ENCODE data around the gene APP.

Gene APP

DNA sequence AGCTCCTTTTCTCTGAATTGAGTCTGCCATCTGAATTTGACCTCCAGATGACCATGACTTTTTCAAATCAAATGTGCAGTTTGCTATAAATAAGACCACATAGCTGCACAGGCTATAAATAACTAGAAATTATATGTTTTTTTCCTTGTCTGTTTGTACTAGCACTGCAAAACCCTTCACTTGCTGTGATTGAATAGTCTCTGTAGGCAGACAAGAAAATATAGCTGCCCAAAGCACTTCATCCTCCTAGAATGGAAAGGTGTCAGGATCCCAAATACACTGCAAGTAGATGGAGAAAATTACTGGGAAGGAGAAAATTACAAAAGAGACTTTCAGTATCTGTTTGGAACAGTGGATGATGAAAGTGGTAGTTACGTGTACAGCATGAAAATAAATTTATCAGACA, 175.8 kb downstream of the APP start:
- in situ Hi-C loops (cut with MboI; ENCODE audit: low sequenced_read_pairs, unreplicated experiment) = no loop called here
- TF ChIP-seq, protein P1, sequence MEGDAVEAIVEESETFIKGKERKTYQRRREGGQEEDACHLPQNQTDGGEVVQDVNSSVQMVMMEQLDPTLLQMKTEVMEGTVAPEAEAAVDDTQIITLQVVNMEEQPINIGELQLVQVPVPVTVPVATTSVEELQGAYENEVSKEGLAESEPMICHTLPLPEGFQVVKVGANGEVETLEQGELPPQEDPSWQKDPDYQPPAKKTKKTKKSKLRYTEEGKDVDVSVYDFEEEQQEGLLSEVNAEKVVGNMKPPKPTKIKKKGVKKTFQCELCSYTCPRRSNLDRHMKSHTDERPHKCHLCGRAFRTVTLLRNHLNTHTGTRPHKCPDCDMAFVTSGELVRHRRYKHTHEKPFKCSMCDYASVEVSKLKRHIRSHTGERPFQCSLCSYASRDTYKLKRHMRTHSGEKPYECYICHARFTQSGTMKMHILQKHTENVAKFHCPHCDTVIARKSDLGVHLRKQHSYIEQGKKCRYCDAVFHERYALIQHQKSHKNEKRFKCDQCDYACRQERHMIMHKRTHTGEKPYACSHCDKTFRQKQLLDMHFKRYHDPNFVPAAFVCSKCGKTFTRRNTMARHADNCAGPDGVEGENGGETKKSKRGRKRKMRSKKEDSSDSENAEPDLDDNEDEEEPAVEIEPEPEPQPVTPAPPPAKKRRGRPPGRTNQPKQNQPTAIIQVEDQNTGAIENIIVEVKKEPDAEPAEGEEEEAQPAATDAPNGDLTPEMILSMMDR (IDR thresholded peaks at IDR 0.05; ENCODE audit: borderline replicate concordance, control extremely low read depth, extremely low read depth, insufficient read depth, missing control alignments) = no peak
- no peak for DNase-seq (ENCODE audit: low spot score)

DNA sequence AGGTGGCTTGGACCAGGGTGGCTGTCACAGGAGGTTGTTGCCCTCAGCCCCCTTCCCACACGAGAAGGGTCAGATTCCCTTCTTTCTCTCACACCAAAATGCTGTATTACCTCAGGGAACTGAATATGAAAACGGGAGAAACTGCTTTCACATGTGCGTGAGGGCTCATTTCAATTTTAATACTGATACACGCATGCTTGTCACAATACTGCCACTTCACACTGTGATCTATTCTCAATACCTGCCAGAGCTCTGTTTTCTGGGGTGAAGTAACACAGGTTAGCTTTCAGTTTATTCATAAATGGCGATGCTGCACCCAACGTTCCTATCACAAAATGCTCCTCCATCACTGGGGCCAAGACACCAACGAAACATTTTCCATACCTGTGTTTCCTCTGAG, 181.8 kb downstream of the APP start:
- TF ChIP-seq, protein P1 (IDR thresholded peaks at IDR 0.05; ENCODE audit: borderline replicate concordance, control extremely low read depth, extremely low read depth, insufficient read depth, missing control alignments) = no peak
- DNase-seq (ENCODE audit: low spot score) = no peak
- in situ Hi-C loops (cut with MboI; ENCODE audit: low sequenced_read_pairs, unreplicated experiment) = no loop called here

DNA sequence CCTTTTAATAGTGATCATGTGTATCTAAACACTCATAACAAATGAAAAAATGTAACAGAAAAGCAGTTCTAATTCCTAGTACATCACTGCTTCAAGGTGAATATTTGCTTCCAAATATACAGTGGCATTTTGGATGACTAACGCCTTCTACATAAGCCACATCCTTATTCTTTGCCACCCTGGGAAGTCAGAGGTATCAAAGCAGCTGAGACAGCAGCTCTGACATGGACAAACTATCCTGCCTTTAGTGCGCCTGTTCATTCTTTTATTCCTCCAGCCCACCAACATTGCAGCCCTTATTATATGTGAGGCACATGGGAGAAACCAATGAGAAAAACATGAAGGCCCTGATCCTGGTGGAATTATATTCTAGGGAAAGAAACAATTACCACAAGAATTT, 183.0 kb downstream of the APP start:
- TF ChIP-seq, protein P1 (IDR thresholded peaks at IDR 0.05; ENCODE audit: borderline replicate concordance, control extremely low read depth, extremely low read depth, insufficient read depth, missing control alignments) = no peak
- no peak for DNase-seq (ENCODE audit: low spot score)
- in situ Hi-C loops (cut with MboI; ENCODE audit: low sequenced_read_pairs, unreplicated experiment) = no loop called here

DNA sequence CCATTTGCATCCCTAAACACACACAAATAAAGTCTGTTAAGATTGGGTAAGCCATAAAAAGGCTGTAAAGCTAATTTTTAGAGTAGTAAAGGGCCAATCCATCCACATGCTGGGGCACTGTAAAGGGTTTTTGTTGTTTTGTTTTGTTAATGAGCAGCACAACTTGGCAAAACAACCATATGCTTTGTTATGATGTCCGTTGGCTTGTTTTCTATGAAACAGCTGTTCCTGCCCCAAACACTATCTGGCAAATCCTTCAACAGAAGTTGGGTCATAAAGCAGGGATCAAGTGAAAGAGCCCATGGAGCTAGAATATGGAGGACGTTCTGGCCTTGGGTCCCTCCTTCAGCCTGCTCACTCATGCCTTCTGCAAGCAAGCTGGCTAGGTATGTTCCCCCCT, 183.6 kb downstream of the APP start:
- no peak for DNase-seq (ENCODE audit: low spot score)
- in situ Hi-C loops (cut with MboI; ENCODE audit: low sequenced_read_pairs, unreplicated experiment) = no loop called here
- TF ChIP-seq, protein P1 (IDR thresholded peaks at IDR 0.05; ENCODE audit: borderline replicate concordance, control extremely low read depth, extremely low read depth, insufficient read depth, missing control alignments) = no peak

DNA sequence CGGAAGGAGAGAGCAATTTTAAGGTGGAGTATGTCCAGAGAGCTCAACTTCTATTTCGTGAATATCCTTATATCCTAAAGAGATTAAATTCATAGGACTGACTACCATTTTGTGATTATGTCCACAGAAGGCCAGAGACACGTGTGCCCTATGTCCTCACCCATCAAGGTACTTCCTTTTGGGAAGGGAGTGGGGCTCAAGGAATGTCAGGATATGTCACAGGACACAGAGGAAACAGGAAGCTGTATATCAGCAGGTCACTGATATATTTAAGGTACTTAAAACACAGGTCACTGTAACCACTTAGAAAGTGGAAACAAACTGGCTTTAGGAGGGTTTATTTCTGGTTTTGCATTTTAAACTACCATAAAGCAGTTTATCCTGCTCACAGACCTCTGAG, 184.6 kb downstream of the APP start:
- in situ Hi-C loops (cut with MboI; ENCODE audit: low sequenced_read_pairs, unreplicated experiment) = no loop called here
- no peak for DNase-seq (ENCODE audit: low spot score)
- TF ChIP-seq, protein P1 (IDR thresholded peaks at IDR 0.05; ENCODE audit: borderline replicate concordance, control extremely low read depth, extremely low read depth, insufficient read depth, missing control alignments) = no peak

DNA sequence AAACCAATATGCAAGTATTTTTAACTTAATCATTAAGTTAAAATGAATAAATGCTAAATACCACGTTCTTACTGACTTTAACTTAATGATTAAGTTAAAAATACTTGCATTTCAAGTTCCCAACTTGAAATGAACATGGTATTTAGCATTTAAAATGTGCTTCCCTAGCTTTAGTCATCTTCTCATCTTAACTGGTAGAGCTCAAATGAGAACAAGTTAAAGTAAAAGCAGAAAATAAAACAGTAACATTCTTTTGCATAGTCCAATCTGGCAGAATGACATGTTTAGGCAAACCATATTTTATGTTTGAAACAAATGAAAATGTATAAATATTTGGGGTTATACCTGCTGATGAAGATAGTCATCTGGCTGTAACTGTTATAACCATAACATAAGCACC, 186.0 kb downstream of the APP start:
- DNase-seq (ENCODE audit: low spot score) = no peak
- TF ChIP-seq, protein P1 (IDR thresholded peaks at IDR 0.05; ENCODE audit: borderline replicate concordance, control extremely low read depth, extremely low read depth, insufficient read depth, missing control alignments) = no peak
- in situ Hi-C loops (cut with MboI; ENCODE audit: low sequenced_read_pairs, unreplicated experiment) = no loop called here

DNA sequence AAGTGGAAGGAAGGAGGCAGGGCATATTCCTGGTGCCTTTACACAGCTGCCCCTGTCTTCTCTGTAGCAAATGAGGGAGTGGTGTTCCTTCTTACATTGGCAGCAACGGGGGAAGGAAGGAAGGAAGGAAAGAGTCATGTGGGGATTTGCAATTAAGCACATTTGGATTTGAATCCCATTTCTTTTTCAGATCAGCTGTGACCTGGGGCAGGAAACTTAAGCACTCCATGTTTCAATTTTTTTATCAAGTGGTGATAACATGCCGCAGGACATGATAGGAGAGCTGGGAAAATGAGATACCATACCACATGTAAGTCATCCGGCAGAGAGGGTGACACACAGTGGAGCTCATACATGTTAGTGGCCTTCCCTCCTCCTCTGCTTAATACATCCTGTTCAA, 186.8 kb downstream of the APP start:
- no peak for DNase-seq (ENCODE audit: low spot score)
- TF ChIP-seq, protein P1 (IDR thresholded peaks at IDR 0.05; ENCODE audit: borderline replicate concordance, control extremely low read depth, extremely low read depth, insufficient read depth, missing control alignments) = no peak
- in situ Hi-C loops (cut with MboI; ENCODE audit: low sequenced_read_pairs, unreplicated experiment) = no loop called here
